H1 (cell line): ENCODE results near the gene NAIF1. TPM values are rescaled to one million over a fixed set of nuclear protein-coding genes. Genes with fewer than 3 reads are reported as not detected.

Experiments used
- CTCF ChIA-PET: fragments of 300-600 bp; sonication (Branson Sonifier 250); formaldehyde crosslinking; loops from one replicate; lab custom pipeline; 2021; ENCODE audit not compliant: partially characterized antibody; lab: Charles Lee
- POLR2A ChIA-PET: fragments of 300-600 bp; sonication (Branson Sonifier 250); formaldehyde crosslinking; loops from one replicate; lab custom pipeline; 2021; ENCODE audit warnings: inconsistent platforms; ENCODE audit not compliant: partially characterized antibody; lab: Charles Lee
- DNase-seq, 2 experiments: peaks; one replicate each; pipeline versions ENCODE4 v3.0.0 to v3.0.0-alpha.2; 2010 to 2022; ENCODE audit warnings: low spot score in 2 of 2, low read depth in 1 of 2, mixed read lengths in 1 of 2
- FAIRE-seq: peaks from 2 replicates; lab custom pipeline; 2011; peaks lifted over from hg19 to GRCh38; lab: Jason Lieb, UNC
- H2AFZ ChIP-seq: 2 replicates; pipeline ENCODE4 v1.8.1; 2012; ENCODE audit warnings: low read length, inconsistent platforms
- H2AK5ac ChIP-seq: 2 replicates; pipeline ENCODE4 v1.6.1; 2013; ENCODE audit warnings: low read depth, low read length
- H2BK120ac ChIP-seq: replicated peaks from 2 replicates; pipeline ENCODE3; 2013; ENCODE audit warnings: low read depth, low read length, inconsistent platforms
- H2BK12ac ChIP-seq: 2 replicates; pipeline ENCODE4 v1.6.1; 2013; ENCODE audit warnings: low read depth, low read length
- H2BK15ac ChIP-seq: 2 replicates; pipeline ENCODE4 v1.6.1; 2013; ENCODE audit warnings: low read length
- H2BK20ac ChIP-seq: 2 replicates; pipeline ENCODE4 v1.6.1; 2013; ENCODE audit warnings: low read length
- H2BK5ac ChIP-seq: 2 replicates; pipeline ENCODE4 v1.6.1; 2013; ENCODE audit warnings: low read depth, low read length
- H3K14ac ChIP-seq: 2 replicates; pipeline ENCODE4 v1.6.1; 2013; ENCODE audit warnings: inconsistent platforms; ENCODE audit not compliant: insufficient read length
- H3K18ac ChIP-seq: 2 replicates; pipeline ENCODE4 v1.6.1; 2013; ENCODE audit warnings: low read length; ENCODE audit errors: extremely low read depth
- H3K23ac ChIP-seq: 2 replicates; pipeline ENCODE4 v1.6.1; 2013; ENCODE audit warnings: inconsistent platforms; ENCODE audit not compliant: insufficient read length
- H3K23me2 ChIP-seq: 2 replicates; pipeline ENCODE4 v1.6.1; 2013; ENCODE audit warnings: low read depth, low read length
- H3K27ac ChIP-seq: 2 replicates; pipeline ENCODE4 v1.6.1; 2011; ENCODE audit warnings: low read depth, low read length, inconsistent platforms
- H3K27me3 ChIP-seq, 4 experiments: replicated peaks in 1 of 4; 1 replicate in 1 of 4; 2 replicates in 3 of 4; pipeline versions ENCODE4 v1.6.1 to v1.8.1; 2011 to 2013; ENCODE audit warnings: low read length in 3 of 4, mild to moderate bottlenecking in 3 of 4, inconsistent platforms in 2 of 4, mixed read lengths in 2 of 4, moderate library complexity in 1 of 4; ENCODE audit not compliant: control insufficient read depth in 3 of 4, insufficient read depth in 3 of 4; ENCODE audit errors: extremely low read depth in 1 of 4
- H3K36me3 ChIP-seq, 4 experiments: 2 replicates each; pipeline versions ENCODE4 v1.6.1 to v1.8.1; 2011 to 2013; ENCODE audit warnings: mild to moderate bottlenecking in 4 of 4, low read length in 3 of 4, moderate library complexity in 2 of 4, control low read depth in 1 of 4, inconsistent platforms in 1 of 4; ENCODE audit not compliant: insufficient read depth in 4 of 4, control insufficient read depth in 2 of 4
- H3K4ac ChIP-seq: replicated peaks from 2 replicates; pipeline ENCODE3; 2013; ENCODE audit warnings: low read length, low read depth, mixed read lengths, inconsistent platforms; ENCODE audit not compliant: insufficient read length
- H3K4me1 ChIP-seq, 4 experiments: replicated peaks in 1 of 4; 1 replicate in 1 of 4; 2 replicates in 3 of 4; pipeline versions ENCODE4 v1.6.1 to v1.8.1; 2011 to 2013; ENCODE audit warnings: low read length in 3 of 4, inconsistent platforms in 2 of 4, mixed read lengths in 1 of 4; ENCODE audit not compliant: insufficient read depth in 4 of 4, control insufficient read depth in 3 of 4
- H3K4me2 ChIP-seq, 2 experiments: 2 replicates each; pipeline versions ENCODE4 v1.6.1 to v1.8.1; 2011 to 2013; ENCODE audit warnings: low read depth in 2 of 2, low read length in 2 of 2, control low read depth in 1 of 2, inconsistent platforms in 1 of 2, mild to moderate bottlenecking in 1 of 2; ENCODE audit not compliant: insufficient read depth in 1 of 2
- H3K4me3 ChIP-seq, 4 experiments: fragments of 200-600, 300-600 bp in 1 of 4; sonication (generic), shearing (Covaris generic), sonication (Bioruptor Twin) in 1 of 4; 2 replicates each; pipeline versions ENCODE4 v1.5.1 to v1.8.1; 2011 to 2016; ENCODE audit warnings: low read length in 4 of 4, low read depth in 3 of 4, control low read depth in 2 of 4, inconsistent platforms in 2 of 4, mild to moderate bottlenecking in 2 of 4, mixed read lengths in 1 of 4, moderate library complexity in 1 of 4; ENCODE audit not compliant: insufficient read depth in 2 of 4; ENCODE audit errors: extremely low read depth in 1 of 4
- H3K56ac ChIP-seq: replicated peaks from 2 replicates; pipeline ENCODE3; 2013; ENCODE audit warnings: low read depth, mild to moderate bottlenecking, mixed read lengths, low read length, inconsistent platforms; ENCODE audit not compliant: insufficient read length
- H3K79me1 ChIP-seq: 2 replicates; pipeline ENCODE4 v1.6.1; 2013; ENCODE audit warnings: low read depth, low read length, control low read depth
- H3K79me2 ChIP-seq, 2 experiments: 2 replicates each; pipeline versions ENCODE4 v1.6.1 to v1.8.1; 2012 to 2013; ENCODE audit warnings: low read length in 2 of 2, mild to moderate bottlenecking in 2 of 2, inconsistent platforms in 1 of 2; ENCODE audit not compliant: insufficient read depth in 2 of 2, control insufficient read depth in 1 of 2
- H3K9ac ChIP-seq, 4 experiments: replicated peaks in 1 of 4; 1 replicate in 1 of 4; 2 replicates in 3 of 4; pipeline versions ENCODE4 v1.6.1 to v1.8.1; 2011 to 2013; ENCODE audit warnings: low read depth in 3 of 4, low read length in 3 of 4, control low read depth in 2 of 4, mild to moderate bottlenecking in 2 of 4, moderate library complexity in 2 of 4, inconsistent platforms in 1 of 4; ENCODE audit errors: extremely low read depth in 1 of 4
- H3K9me3 ChIP-seq, 2 experiments: 2 replicates each; pipeline versions ENCODE4 v1.6.1 to v1.8.1; 2012 to 2013; ENCODE audit warnings: mild to moderate bottlenecking in 2 of 2, moderate library complexity in 2 of 2, control low read depth in 1 of 2, inconsistent platforms in 1 of 2, low read depth in 1 of 2, low read length in 1 of 2, mixed read lengths in 1 of 2; ENCODE audit not compliant: insufficient read depth in 2 of 2
- H4K20me1 ChIP-seq, 2 experiments: replicated peaks in 1 of 2; 2 replicates each; pipeline versions ENCODE3 to v1.8.1; 2011 to 2013; ENCODE audit warnings: inconsistent platforms in 2 of 2, low read length in 2 of 2, mild to moderate bottlenecking in 1 of 2; ENCODE audit not compliant: insufficient read depth in 2 of 2, control insufficient read depth in 1 of 2
- H4K5ac ChIP-seq: 2 replicates; pipeline ENCODE4 v1.6.1; 2013; ENCODE audit warnings: low read length, low read depth, mixed read lengths, inconsistent platforms; ENCODE audit not compliant: insufficient read length
- H4K8ac ChIP-seq: 2 replicates; pipeline ENCODE4 v1.8.0; 2013; ENCODE audit warnings: mild to moderate bottlenecking, moderate library complexity, low read length, inconsistent platforms; ENCODE audit not compliant: insufficient read depth; ENCODE audit errors: extremely low read depth
- H4K91ac ChIP-seq: replicated peaks from 2 replicates; pipeline ENCODE3; 2013; ENCODE audit warnings: low read length, mixed read lengths, inconsistent platforms; ENCODE audit not compliant: insufficient read length
- CTCF ChIP-seq, 3 experiments: IDR thresholded peaks; 1 replicate in 2 of 3; 2 replicates in 1 of 3; pipeline versions ENCODE4 v1.5.1 to v1.6.1; 2011; ENCODE audit warnings: low read length in 3 of 3, mild to moderate bottlenecking in 3 of 3, inconsistent platforms in 2 of 3, low read depth in 1 of 3, moderate library complexity in 1 of 3; ENCODE audit not compliant: insufficient read depth in 1 of 3; ENCODE audit errors: control extremely low read depth in 1 of 3
- KDM1A ChIP-seq: fragments of 200-600, 300-600 bp; sonication (generic); IDR thresholded peaks from 2 replicates; pipeline ENCODE4 v1.7.1; 2016; ENCODE audit warnings: mild to moderate bottlenecking, low read length, borderline replicate concordance
- POLR2AphosphoS5 ChIP-seq: IDR thresholded peaks from 2 replicates; pipeline ENCODE4 v1.6.1; 2011; ENCODE audit warnings: low read depth, low read length
- WGBS, 2 experiments: shearing (Covaris generic) in 1 of 2; methylation state at CpG; one replicate each; pipeline versions ENCODE4 v1.1.6 to v1.1.7; 2013 to 2015; ENCODE audit warnings: low lambda C conversion rate in 2 of 2, mixed read lengths in 2 of 2, inconsistent platforms in 1 of 2, low coverage in 1 of 2, missing lambda C conversion rate in 1 of 2; ENCODE audit not compliant: insufficient replicate concordance in 2 of 2, insufficient coverage in 1 of 2, insufficient read length in 1 of 2; ENCODE audit errors: extremely low coverage in 1 of 2, missing lambda C conversion rate in 1 of 2; 5-methylcytosine and 5-hydroxymethylcytosine counted together
- polyA plus RNA-seq, 7 experiments: library from polyadenylated mRNA; depleted of rRNA in 3 of 7; stranded (reverse) in 5 of 7; unstranded in 2 of 7; fragments of >200 nt in 5 of 7; fragments of 200-250 nt in 2 of 7; gene quantifications; 1 replicate in 5 of 7; 2 replicates in 1 of 7; 4 replicates in 1 of 7; pipeline versions ENCODE4 v1.2.1 to v1.2.3, GENCODE V29; 2011 to 2013; ENCODE audit warnings: missing spikeins in 2 of 7, mixed read lengths in 2 of 7
- total RNA-seq: library from RNA; stranded (reverse); fragmentation: NEBNext Ultra II Directional; extraction: Animal tissue kit (Norgen Biotek cat#: 25700); gene quantifications from 2 replicates; pipeline ENCODE4 v1.2.1, GENCODE V29; 2021

NAIF1 gene
- total and polyA plus RNA-seq, 2 of the 8 experiments (the other 6 are each of a cell fraction or from before 2014, with no cell fraction given), result 8.7 to 9.0 TPM

- no peaks in the 10 kb centered on the region for H3K9me3 ChIP-seq
- TF ChIP-seq KDM1A, result peak; percentile 80
- TF ChIP-seq CTCF (IDR thresholded peaks at IDR 0.05; ENCODE audit: control extremely low read depth in 1 of 3, insufficient read depth in 1 of 3, low read depth in 1 of 3, low read length in 3 of 3), result no peak
- no peak for TF ChIP-seq POLR2AphosphoS5
- H3K79me2 ChIP-seq, result no peaks in the 10 kb centered on the region
- CTCF ChIA-PET, result interaction anchor here (0.7 to 38.5 kb wide), 10 partner anchors 9 to 161 kb away, joined by 3 to 825 read pairs (median 3); partner anchors contain the start of gene DPM2
- H4K8ac ChIP-seq, result no peak overlapping the region
- H2BK12ac ChIP-seq, result peak overlapping the region; percentile 90; the same call in 1 of the 2 replicates
- no peak overlapping the region for H4K91ac ChIP-seq
- no peaks in the 10 kb centered on the region for H3K4me1 ChIP-seq
- POLR2A ChIA-PET, result interaction anchor here (0.5 to 1.6 kb wide), 5 partner anchors 11 to 214 kb away, joined by 3 read pairs; no protein-coding TSS in a partner anchor
- no peak overlapping the region for H2BK120ac ChIP-seq
- H3K4me2 ChIP-seq, result no peak overlapping the region
- 88% methylated on average over 12 of the region's 12 CpGs; no CpG with 5 or more reads in 1 of the 2 experiments for WGBS, 2 experiments
- 0 out of 2 replicates have a peak overlapping the region, but pooled peaks have one; percentile 16 for H2AK5ac ChIP-seq
- no peak overlapping the region for H3K56ac ChIP-seq
- peak overlapping the region; percentile 60; the same call in 1 of the 2 replicates for H2BK5ac ChIP-seq
- H3K4me3 ChIP-seq, result no peak overlapping the region
- H3K36me3 ChIP-seq, result no peaks in the 10 kb centered on the region
- no peak overlapping the region for H3K27ac ChIP-seq
- H3K23ac ChIP-seq, result no peak overlapping the region
- H4K5ac ChIP-seq, result no peak overlapping the region
- no peak overlapping the region for H3K14ac ChIP-seq
- H4K20me1 ChIP-seq, result no peaks in the 10 kb centered on the region
- no peak overlapping the region; the same call in 1 of the 2 replicates for H2BK20ac ChIP-seq
- no peaks in the 10 kb centered on the region for H3K79me1 ChIP-seq
- no peaks in the 10 kb centered on the region for H3K27me3 ChIP-seq
- H3K9ac ChIP-seq, result no peak overlapping the region
- no peak overlapping the region for H3K18ac ChIP-seq
- H2BK15ac ChIP-seq, result no peak overlapping the region
- DNase-seq (no peak), FAIRE-seq (no peak)
- H3K4ac ChIP-seq, result no peak overlapping the region
- H3K23me2 ChIP-seq, result no peaks in the 10 kb centered on the region
- no peak overlapping the region for H2AFZ ChIP-seq
Observed at GRCh38 chr9:128026255-128026772, 40.8 kb downstream of the NAIF1 start.
